Limb (tissue), 2 donors: Measurements from ENCODE around the gene HLA-B.
"Not testable (repeated sequence)": the region's sequence is repeated elsewhere in the genome, so short reads cannot be mapped to it uniquely, and the experiment has no call there.

ENCODE experiments used
- DNase-seq, 2 donors: peaks; one replicate each; pipeline ENCODE4 v3.0.0-alpha.2; 2016; ENCODE audit errors: extremely low spot score in 2 of 2

The HLA-B gene

DNA sequence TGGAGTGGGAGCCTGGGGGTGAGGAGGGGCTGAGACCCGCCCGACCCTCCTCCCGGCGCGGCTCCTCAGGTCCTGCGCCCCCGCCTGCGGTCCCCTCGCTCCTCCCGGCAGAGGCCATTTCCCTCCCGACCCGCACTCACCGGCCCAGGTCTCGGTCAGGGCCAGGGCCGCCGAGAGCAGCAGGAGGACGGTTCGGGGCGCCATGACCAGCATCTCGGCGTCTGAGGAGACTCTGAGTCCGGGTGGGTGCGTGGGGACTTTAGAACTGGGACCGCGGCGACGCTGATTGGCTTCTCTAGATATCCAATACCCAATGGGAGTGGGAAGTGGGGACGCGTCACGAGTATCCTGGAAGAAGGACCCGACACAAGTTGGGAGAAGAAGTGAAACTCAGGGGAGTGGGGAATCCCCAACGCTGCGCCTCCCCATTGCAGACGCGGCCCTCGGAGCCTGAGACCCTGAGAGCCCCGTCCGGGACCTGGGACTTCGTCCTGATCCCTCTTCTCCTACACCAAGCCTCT, at the start of gene HLA-B:
TSS of gene HLA-B (minus strand) at position 234 of the 521 bp plus-strand sequence. CDS start at position 213, 21 bp downstream.
- DNase-seq = peak; percentile 59 to 73

GRCh38 chr6:31405996-31406395, 49.0 kb upstream of the HLA-B start:
- no peak for DNase-seq

DNA sequence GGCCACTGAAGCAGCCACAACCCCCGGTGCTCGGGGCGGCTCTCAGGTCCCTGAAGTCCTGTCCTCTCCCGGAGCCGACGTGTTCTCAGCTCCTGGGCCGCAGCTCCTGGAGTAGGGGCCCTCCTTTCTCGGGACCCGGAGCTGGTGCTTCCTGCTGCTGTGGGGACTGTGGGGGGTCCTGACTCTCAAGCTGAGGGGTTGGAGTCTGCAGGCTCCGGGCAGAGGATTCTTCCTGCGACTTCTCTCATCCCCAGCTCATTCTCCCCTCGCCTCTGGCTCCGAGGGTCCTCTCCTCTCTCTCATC, 47.0 kb upstream of the HLA-B start:
- DNase-seq = peak in 1 of 2 donors; percentile 42

GRCh38 chr6:31403283-31404060, 46.5 kb upstream of the HLA-B start, which contains the start of gene MICA:
Gene MICA (plus strand): TSS chr6:31403595. CDS start chr6:31403633, 38 bp downstream.
- DNase-seq = peak; percentile 38 to 84

DNA sequence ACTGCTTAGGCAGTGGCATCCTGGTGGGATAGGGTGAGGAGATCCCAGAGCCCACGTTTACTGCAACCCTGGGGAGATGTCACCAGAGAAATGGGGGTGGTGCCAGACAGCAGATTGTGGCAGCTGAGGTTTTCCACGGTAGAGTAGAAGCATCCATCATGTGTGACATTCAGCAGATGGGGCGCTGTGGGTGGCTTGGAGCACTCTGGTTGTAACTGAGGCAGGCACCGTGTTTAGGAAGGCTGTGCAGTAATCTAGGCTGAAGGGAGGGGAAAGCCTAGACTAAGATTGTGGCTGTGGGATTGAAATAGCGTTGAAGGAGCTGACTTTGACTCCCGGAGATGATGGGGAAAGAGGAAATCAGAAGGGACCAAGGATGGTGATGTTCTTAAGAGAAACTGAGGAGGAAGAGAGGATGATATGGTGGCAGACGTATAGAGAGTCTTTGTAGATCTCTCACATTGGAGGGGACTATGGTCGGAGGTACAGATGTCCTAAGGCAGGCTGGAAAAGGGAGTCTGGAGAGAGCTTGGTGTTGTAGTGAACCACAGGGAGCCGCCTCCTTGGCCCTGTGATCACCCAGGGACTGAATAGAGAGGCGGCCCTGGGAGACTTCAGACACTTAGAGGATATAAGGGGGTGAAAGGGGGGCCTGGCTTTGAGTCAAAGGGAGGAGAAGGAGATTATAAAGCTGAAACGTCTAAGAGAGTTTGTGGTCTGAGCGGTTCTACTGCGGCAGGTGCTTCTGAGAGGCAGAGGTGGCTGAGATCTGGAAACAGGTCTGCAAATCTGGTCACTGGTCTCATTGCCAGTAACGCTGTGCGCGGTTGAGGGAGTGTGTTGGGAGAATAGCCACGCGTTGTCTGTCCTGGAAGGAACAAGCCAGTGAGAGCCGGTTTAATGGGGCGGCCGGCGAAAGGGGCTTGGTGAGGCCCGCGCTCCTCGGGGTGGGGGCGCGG, 45.6 kb upstream of the HLA-B start:
- DNase-seq = no peak

GRCh38 chr6:31401403-31401802, 44.4 kb upstream of the HLA-B start:
- no peak for DNase-seq

DNA sequence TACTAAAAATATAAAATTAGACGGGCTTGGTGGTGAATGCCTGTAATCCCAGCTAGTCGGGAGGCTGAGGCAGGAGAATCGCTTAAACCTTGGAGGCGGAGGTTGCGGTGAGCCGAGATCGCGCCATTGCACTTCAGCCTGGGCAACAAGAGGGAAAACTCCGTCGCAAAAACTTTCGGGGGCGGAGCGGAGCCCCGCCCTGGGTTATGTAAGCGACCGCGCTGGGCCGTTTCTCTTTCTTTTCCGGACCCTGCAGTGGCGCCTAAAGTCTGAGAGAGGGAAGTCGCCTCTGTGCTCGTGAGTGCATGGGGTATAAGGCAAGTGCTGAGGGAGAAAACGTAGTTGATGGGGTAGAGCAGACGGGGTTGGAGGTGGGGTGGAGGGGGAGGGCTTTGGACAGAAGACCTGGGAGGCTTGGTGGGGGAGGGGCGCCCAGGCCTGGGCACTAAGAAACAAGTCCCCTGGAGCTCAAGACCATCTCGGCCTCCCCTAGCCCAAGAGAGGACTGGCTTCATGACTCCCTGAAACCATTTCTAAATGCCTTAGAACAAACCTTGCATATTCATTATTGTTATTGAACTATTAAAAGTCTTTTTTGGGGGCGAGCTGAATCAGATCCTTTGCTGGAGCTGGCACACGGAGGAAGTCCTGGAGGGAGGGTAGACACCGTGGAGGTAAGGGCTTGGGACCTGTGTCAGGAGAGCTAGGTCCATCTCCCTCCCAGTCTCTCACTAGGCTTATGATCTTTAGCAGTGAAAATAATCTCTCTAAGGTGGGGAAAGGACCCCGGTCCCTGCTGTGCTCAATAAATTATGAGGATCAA, 43.7 kb upstream of the HLA-B start:
- DNase-seq = peak; percentile 5 to 51

GRCh38 chr6:31399589-31400466, 42.8 kb upstream of the HLA-B start:
- peak; percentile 76 to 88 for DNase-seq

- DNase-seq = no peak
These were observed 41.0 kb upstream of the HLA-B start for GRCh38 chr6:31397901-31398525.

DNA sequence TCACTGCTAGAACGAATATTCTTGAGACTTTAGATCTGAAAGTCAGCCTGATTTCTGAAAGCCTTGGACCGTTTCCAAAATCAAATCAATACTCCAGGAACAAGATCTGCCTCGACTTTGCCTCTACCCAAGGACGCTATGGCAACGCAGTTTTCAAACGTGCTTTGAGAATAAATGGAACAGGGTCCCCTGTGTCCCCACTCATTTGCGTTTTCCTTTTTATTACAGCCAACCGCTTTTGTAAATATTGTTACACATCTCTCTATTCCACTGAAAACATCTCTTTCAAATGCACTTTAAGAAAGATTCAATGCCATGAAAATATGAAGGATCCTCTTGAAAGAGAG, 40.1 kb upstream of the HLA-B start:
- DNase-seq = not testable (repeated sequence)

DNA sequence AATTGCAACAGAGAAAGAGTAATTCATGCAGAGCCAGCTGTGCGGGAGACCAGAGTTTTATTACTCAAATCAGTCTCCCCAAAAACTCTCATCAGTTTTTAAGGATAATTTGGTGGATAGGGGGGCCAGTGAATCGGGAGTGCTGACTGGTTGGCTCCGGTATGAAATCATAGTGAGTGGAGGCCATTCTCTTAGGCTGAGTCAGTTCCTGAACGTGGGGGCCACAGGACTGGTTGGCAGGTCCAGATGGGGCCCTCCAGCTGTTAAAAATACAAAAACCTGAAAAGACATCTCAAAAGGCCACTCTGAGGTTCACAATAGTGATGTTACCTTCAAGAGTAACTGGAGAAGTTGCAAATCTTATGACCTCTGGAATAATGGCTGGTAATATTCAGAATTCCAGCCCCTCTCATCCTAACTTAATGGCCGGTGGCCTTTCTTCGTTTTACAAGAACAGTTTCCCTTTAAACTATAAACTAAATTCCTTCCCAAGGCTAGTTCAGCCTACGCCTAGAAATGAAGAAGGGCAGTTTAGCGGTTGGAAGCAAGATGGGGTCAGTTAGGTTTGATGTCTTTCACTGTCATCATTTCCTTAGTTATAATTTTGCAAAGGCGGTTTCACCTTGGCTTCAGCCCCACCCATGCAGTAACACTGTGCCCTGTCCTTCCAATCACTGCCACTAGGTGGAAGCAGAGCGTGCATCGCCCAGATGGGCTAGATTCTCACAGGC, 39.6 kb upstream of the HLA-B start:
- peak; percentile 51 to 86 for DNase-seq

DNA sequence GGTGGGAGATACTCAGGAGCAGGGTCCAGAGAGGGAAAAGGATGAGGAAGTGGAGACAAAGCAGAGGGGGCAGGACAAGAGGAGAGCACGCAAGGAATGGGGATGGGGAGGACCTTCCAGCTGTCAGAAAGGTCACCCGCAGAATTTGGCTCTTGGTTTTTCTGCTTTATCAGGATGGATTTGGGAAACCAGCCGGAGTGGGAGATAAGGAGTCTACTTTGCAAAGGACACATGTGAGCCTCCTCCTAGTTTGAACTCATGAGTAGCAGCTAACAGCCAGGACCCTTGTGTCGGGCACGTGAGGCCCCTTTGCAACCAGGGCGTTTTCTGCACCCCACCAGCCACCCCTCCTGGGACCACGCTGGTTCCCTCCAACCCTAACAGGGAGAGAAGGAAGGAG, 38.9 kb upstream of the HLA-B start:
- no peak for DNase-seq

DNA sequence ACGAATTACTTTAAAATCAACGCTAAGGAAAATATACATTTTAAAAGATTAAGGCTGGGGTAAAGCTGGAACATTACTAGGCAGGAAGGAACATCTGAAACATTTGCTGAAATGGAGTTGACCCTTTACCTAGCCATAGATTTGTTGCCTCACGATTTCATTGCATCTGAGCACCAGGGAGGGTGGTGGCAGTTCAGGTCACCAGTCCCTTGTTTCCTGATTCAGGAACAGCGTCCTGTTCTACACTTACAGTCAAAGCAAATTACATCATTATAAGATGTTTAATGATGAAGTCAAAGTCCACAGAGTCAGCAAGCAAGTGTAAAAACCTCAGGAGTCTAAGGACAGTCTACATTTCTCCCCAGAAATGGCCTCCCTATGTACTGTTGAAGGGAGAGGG, 37.4 kb upstream of the HLA-B start:
- no peak for DNase-seq

DNA sequence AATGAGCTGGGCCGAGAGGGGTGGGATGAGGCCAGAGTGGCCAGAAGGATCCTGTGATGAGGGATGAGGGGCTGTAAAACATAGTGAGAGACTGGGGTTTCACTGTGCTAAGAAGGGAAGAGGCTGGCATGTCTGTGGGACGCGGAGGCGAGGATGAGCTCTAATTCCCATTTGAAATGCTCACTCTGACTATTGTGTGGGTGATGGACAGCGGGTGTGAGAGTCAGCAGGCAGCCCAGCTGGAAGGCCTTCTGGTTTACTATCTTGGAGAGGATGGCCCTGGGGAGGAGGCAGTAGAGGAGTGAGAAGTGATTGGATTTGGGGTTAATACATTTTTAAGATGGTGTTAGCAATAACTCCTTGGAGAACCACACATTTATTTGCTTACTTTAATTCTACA, 37.0 kb upstream of the HLA-B start:
- no peak for DNase-seq

GRCh38 chr6:31389802-31390132, 32.8 kb upstream of the HLA-B start:
- DNase-seq = not testable (repeated sequence)

- not testable (repeated sequence) for DNase-seq
These were observed 32.2 kb upstream of the HLA-B start for GRCh38 chr6:31388916-31389801.

- no peak for DNase-seq
These were observed 30.0 kb upstream of the HLA-B start for GRCh38 chr6:31386977-31387376.

DNA sequence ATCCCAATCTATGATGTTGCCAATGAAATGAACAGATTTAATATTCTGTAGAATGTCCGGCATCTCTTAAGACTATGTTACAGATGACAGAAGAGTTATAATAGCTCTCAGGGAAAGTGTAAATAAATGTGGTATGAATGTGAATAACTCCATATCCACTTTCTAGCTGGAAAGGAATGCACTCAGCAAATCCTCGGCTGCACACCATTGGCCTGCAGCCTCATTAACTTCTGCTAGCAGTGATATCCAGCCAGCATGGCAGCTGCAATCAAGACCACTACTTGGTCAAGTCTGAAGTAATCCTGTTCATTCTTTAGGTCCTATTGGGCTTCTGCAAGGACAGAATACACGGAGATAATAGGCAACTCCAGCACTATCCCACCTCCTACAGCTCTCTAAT, 29.1 kb upstream of the HLA-B start:
- no peak for DNase-seq
